ENCODE measurements around the gene EDIL3. TPM values are rescaled to one million over a fixed set of nuclear protein-coding genes. Genes with fewer than 3 reads are reported as not detected.

Gene EDIL3
- total RNA-seq, 2 experiments from 2014 or later, result not detected

GRCh38 chr5:83993803-83994202 is 390.9 kb downstream of the EDIL3 start:
- Histone ChIP-seq H3K27ac (ENCODE audit: low read depth, low read length, poor library complexity, severe bottlenecking) (no peak overlapping the region), H3K79me2 (ENCODE audit: insufficient read depth, low read depth, low read length) (no peaks in the 10 kb centered on the region), H2AFZ (ENCODE audit: low read length) (no peak overlapping the region), H3K4me1 (ENCODE audit: insufficient read depth, low read length, poor library complexity, severe bottlenecking) (no peaks in the 10 kb centered on the region), H3K36me3 (ENCODE audit: insufficient read depth, low read length) (no peaks in the 10 kb centered on the region), H3K9me2 (ENCODE audit: insufficient read depth, low read length) (no peaks in the 10 kb centered on the region), H3K9me3 (ENCODE audit: low read length) (no peaks in the 10 kb centered on the region), H3K4me2 (ENCODE audit: low read length) (no peak overlapping the region), H4K20me1 (ENCODE audit: insufficient read depth, low read length) (no peaks in the 10 kb centered on the region), H3K4me3 (ENCODE audit: low read depth, low read length, poor library complexity, severe bottlenecking) (no peak overlapping the region)
- intact Hi-C loops (cut with micrococcal nuclease; ENCODE audit: unreplicated experiment), result no loop called here
- BruUV-seq (replicated peaks), result no TSS peak
- DNase-seq (ENCODE audit: low spot score), result no peak
- ChIA-PET CTCF (ENCODE audit: unreplicated experiment) (no interaction called here), POLR2A (interaction anchor here (0.6 kb wide), 1 partner anchor 306 kb away, joined by 3 read pairs; no protein-coding TSS in a partner anchor)
- no peak for TF ChIP-seq EZH2phosphoT487 (IDR thresholded peaks at IDR 0.05; ENCODE audit: borderline replicate concordance, low read depth, low read length)
- no peak for TF ChIP-seq CTCF (conservative IDR thresholded peaks at IDR 0.05; ENCODE audit: low read length)

- Histone ChIP-seq H4K20me1 (ENCODE audit: insufficient read depth, low read length) (no peaks in the 10 kb centered on the region), H2AFZ (ENCODE audit: low read length) (no peak overlapping the region), H3K4me2 (ENCODE audit: low read length) (no peak overlapping the region), H3K4me3 (ENCODE audit: low read depth, low read length, poor library complexity, severe bottlenecking) (no peak overlapping the region), H3K27ac (ENCODE audit: low read depth, low read length, poor library complexity, severe bottlenecking) (no peak overlapping the region), H3K9me2 (ENCODE audit: insufficient read depth, low read length) (no peaks in the 10 kb centered on the region), H3K79me2 (ENCODE audit: insufficient read depth, low read depth, low read length) (no peaks in the 10 kb centered on the region), H3K4me1 (ENCODE audit: insufficient read depth, low read length, poor library complexity, severe bottlenecking) (no peaks in the 10 kb centered on the region), H3K9me3 (ENCODE audit: low read length) (no peaks in the 10 kb centered on the region), H3K36me3 (ENCODE audit: insufficient read depth, low read length) (no peaks in the 10 kb centered on the region)
- POLR2A ChIA-PET, result no interaction called here
- intact Hi-C loops (cut with micrococcal nuclease; ENCODE audit: unreplicated experiment), result no loop called here
- CTCF ChIA-PET (ENCODE audit: unreplicated experiment), result no interaction called here
- no peak for DNase-seq (ENCODE audit: low spot score)
- TF ChIP-seq CTCF (conservative IDR thresholded peaks at IDR 0.05; ENCODE audit: low read length), result no peak
- TF ChIP-seq EZH2phosphoT487 (IDR thresholded peaks at IDR 0.05; ENCODE audit: borderline replicate concordance, low read depth, low read length), result no peak
- BruUV-seq (replicated peaks), result no TSS peak
These were observed 393.0 kb downstream of the EDIL3 start for GRCh38 chr5:83991566-83992224.

GRCh38 chr5:83988293-83988685 is 396.4 kb downstream of the EDIL3 start:
- no peaks in the 10 kb centered on the region for H3K36me3 ChIP-seq (ENCODE audit: insufficient read depth, low read length)
- H3K79me2 ChIP-seq (ENCODE audit: insufficient read depth, low read depth, low read length), result no peaks in the 10 kb centered on the region
- POLR2A ChIA-PET, result interaction anchor here (0.6 to 1.4 kb wide), 2 partner anchors 22 to 29 kb away, joined by 3 read pairs; no protein-coding TSS in a partner anchor
- no peak overlapping the region for H2AFZ ChIP-seq (ENCODE audit: low read length)
- intact Hi-C loops (cut with micrococcal nuclease; ENCODE audit: unreplicated experiment), result loop anchor here (10.0 kb wide), 1 partner anchor 437 kb away; no protein-coding TSS in a partner anchor
- H3K27ac ChIP-seq (ENCODE audit: low read depth, low read length, poor library complexity, severe bottlenecking), result no peak overlapping the region
- H3K4me1 ChIP-seq (ENCODE audit: insufficient read depth, low read length, poor library complexity, severe bottlenecking), result no peaks in the 10 kb centered on the region
- H3K9me3 ChIP-seq (ENCODE audit: low read length), result no peaks in the 10 kb centered on the region
- H3K4me2 ChIP-seq (ENCODE audit: low read length), result no peak overlapping the region
- CTCF ChIA-PET (ENCODE audit: unreplicated experiment), result no interaction called here
- no peaks in the 10 kb centered on the region for H4K20me1 ChIP-seq (ENCODE audit: insufficient read depth, low read length)
- H3K9me2 ChIP-seq (ENCODE audit: insufficient read depth, low read length), result no peaks in the 10 kb centered on the region
- TF ChIP-seq EZH2phosphoT487 (IDR thresholded peaks at IDR 0.05; ENCODE audit: borderline replicate concordance, low read depth, low read length), result no peak
- TF ChIP-seq CTCF (conservative IDR thresholded peaks at IDR 0.05; ENCODE audit: low read length), result no peak
- no TSS peak for BruUV-seq (replicated peaks)
- H3K4me3 ChIP-seq (ENCODE audit: low read depth, low read length, poor library complexity, severe bottlenecking), result no peak overlapping the region
- DNase-seq (ENCODE audit: low spot score), result no peak
